Right cardiac atrium (tissue), 5 donors: ENCODE results near the gene BTNL2. TPM values are rescaled to one million over a fixed set of nuclear protein-coding genes. Genes with fewer than 3 reads are reported as not detected.
A peak's percentile ranks its signal among the peaks of the same experiment; 100 is the strongest.

Experiments
- ATAC-seq, 2 donors: fragments of 200-7000 bp; cut with Tn5 transposase; one replicate each; pipeline versions ENCODE4 v1.8.0 to v1.9.1; 2020; ENCODE audit warnings: moderate library complexity in 2 of 2, mild to moderate bottlenecking in 1 of 2
- DNase-seq, 3 donors: peaks; one replicate each; pipeline ENCODE4 v3.0.0-alpha.2; 2020
- H3K27ac ChIP-seq: one replicate; pipeline ENCODE4 v1.5.1; 2013; ENCODE audit warnings: mild to moderate bottlenecking, low read length, control low read depth, moderate library complexity
- H3K27me3 ChIP-seq: one replicate; pipeline ENCODE4 v1.6.1; 2013; ENCODE audit not compliant: control insufficient read depth, insufficient read depth
- H3K4me1 ChIP-seq: one replicate; pipeline ENCODE4 v1.6.1; 2013; ENCODE audit warnings: low read length; ENCODE audit not compliant: control insufficient read depth, insufficient read depth
- H3K4me3 ChIP-seq: one replicate; pipeline ENCODE4 v1.5.1; 2013; ENCODE audit warnings: low read length, control low read depth
- H3K9me3 ChIP-seq: one replicate; pipeline ENCODE4 v1.6.1; 2013; ENCODE audit warnings: low read length; ENCODE audit not compliant: control insufficient read depth
- WGBS: extraction: QIAGEN DNeasy Blood & Tissue Kit; methylation state at CpG from one replicate; pipeline ENCODE4 v1.1.7; 2013; 5-methylcytosine and 5-hydroxymethylcytosine counted together
- intact Hi-C, 4 donors: fragments of 100-400 bp; cut with DNase I; formaldehyde crosslinking; loops; one replicate each; pipeline versions ENCODE4 v1.11.0 to v1.14.0; 2022 to 2023
- polyA plus RNA-seq: library from polyadenylated mRNA; stranded (reverse); fragments of 200-250 nt; gene quantifications from one replicate; pipeline ENCODE4 v1.2.3, GENCODE V29; 2013
- total RNA-seq, 4 donors: library from RNA; stranded (reverse); fragmentation: NEBNext Ultra II Directional; extraction: Animal tissue kit (Norgen Biotek cat#: 25700); gene quantifications; one replicate each; pipeline ENCODE4 v1.2.1, GENCODE V29; 2021
- donor health status: healthy with polysubstance abuse.
- donor health status: DM: no; HTN: yes; CAD: no.
- donor health status: DM: no; HTN: no; CAD: no.
- donor health status: DM: no; HTN: yes; CAD: no; lungs with severe emphysema.
- donor health status: DM: yes; HTN: yes; CAD: no.

Gene BTNL2
- total and polyA plus RNA-seq, 5 donors: not detected

DNA sequence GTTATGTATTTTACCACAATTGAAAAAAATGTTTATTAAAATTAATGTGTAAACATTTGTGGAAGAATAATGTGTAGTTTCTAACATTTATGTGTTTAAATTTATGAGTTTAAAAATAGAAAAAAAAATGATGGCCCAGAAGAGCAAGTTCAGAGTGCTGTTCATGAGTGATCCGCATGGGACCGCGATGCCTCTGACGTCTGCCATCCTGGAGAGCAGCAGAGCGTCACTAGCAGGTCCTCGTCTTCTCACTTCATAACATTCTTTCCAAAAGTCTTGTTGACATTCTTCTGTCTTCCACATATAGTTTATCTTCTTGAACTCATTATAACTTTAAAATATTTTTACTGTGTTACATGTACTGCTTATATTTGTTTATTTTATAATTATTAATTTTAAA, 15.5 kb downstream of the BTNL2 start:
- Histone ChIP-seq H3K4me3 (no peak overlapping the region), H3K9me3 (no peaks in the 10 kb centered on the region), H3K27ac (no peak overlapping the region), H3K27me3 (no peaks in the 10 kb centered on the region), H3K4me1 (no peaks in the 10 kb centered on the region)
- intact Hi-C loops: loop anchor here in 1 of 4 donors (5.0 kb wide), 1 partner anchor 144 kb away; no protein-coding TSS in a partner anchor
- 86% methylated on average over 6 of the region's 6 CpGs for WGBS
- ATAC-seq (no peak), DNase-seq (no peak)

DNA sequence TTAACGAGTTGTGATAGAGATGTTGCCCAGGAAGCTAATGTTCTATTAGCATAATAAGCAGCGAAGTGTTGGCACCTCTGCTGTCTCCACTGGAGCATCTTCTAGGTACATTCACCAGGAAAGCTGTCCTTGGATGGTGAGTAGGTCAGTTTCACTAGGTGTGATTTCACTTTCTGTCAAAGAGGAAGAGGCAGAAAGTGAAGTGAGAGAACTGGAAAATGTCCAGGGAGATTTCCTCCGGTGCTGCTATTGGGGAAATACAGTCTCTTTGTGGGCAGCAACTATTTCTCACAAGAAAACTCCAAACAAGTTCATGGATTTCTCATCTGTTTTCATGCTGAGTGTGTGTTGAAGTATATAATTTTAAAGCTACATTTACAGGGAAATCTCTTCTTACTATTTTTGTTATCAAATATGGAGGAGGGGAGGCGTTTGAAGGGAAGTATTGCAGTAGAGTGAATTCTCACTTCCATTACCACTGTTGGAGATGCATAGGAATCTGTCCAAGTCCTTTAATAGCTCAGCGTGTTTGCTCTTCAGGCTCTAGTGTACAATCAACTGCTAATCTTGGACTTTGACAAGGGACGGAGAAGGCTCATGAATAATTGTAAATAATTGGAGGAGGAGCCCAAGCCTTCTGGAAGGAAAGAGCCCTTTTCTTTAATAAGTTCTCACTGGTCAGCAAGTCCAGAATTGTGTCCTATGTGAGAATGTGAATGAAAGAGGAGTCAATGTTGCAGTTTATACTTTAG, 19.2 kb downstream of the BTNL2 start:
- no peaks in the 10 kb centered on the region for H3K4me1 ChIP-seq
- 26% methylated on average over 6 of the region's 6 CpGs for WGBS
- H3K27me3 ChIP-seq: no peaks in the 10 kb centered on the region
- ATAC-seq (no peak), DNase-seq (no peak)
- no peak overlapping the region for H3K4me3 ChIP-seq
- H3K27ac ChIP-seq: no peak overlapping the region
- H3K9me3 ChIP-seq: no peaks in the 10 kb centered on the region
- intact Hi-C loops: no loop called here

DNA sequence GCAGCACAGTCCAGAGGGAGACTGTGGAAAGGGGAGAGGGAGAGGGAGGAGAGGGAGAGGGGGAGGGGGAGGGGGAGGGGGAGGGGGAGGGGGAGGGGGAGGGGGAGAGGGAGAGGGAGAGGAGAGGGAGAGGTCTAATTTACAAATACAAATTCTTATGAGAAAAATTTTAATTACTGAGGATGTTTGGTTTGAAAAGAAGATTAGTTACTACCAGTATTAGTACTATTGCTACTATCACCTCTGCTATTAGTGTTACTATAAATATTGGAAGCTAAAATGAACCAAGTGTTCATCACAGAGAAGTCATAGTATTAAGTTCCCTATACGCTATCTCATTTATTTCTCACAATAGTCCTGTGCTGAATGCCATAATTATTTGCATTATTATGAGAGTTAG, 20.9 kb downstream of the BTNL2 start:
- no peak overlapping the region for H3K4me3 ChIP-seq
- no peaks in the 10 kb centered on the region for H3K9me3 ChIP-seq
- no peak overlapping the region for H3K27ac ChIP-seq
- DNase-seq (no peak), ATAC-seq (no peak)
- WGBS: 99% methylated on average over 1 of the region's 1 CpG
- no peaks in the 10 kb centered on the region for H3K27me3 ChIP-seq
- intact Hi-C loops: no loop called here
- no peaks in the 10 kb centered on the region for H3K4me1 ChIP-seq

DNA sequence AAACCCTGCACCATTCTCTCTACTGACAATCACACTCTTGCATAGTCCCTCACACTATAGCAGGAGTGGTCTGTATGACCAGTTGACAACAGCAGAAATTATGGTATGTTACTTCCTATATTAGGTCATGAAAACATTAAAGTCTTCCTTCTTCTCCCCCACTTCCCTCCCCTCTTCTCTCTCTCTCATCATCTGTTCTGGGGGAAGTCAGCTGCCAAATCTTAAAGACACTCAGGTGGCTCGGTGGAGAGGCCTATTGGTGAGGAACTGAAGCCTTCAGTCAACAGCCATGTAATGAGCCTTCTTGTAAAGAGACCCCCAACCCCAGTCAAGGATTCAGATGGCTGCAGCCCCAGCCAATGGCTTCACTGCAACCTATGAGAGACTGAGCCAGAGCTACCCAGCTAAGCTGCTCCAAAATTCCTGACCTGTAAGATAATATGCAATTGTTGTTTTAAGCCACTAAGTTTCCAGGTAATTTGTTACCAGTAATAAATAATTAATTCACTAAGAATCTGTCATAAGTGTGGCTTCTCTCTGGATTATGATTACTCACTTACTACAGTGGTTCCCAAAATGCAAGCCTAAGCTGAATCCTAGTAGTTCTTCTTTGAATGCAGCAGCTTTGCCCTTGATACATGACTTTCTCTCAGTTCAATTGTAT, 24.1 kb downstream of the BTNL2 start:
- Histone ChIP-seq H3K27me3 (no peaks in the 10 kb centered on the region), H3K4me1 (no peaks in the 10 kb centered on the region), H3K27ac (no peak overlapping the region), H3K9me3 (no peaks in the 10 kb centered on the region), H3K4me3 (no peak overlapping the region)
- 69% methylated on average over 1 of the region's 1 CpG for WGBS
- no peak for DNase-seq
- ATAC-seq: no peak
- intact Hi-C loops: no loop called here

DNA sequence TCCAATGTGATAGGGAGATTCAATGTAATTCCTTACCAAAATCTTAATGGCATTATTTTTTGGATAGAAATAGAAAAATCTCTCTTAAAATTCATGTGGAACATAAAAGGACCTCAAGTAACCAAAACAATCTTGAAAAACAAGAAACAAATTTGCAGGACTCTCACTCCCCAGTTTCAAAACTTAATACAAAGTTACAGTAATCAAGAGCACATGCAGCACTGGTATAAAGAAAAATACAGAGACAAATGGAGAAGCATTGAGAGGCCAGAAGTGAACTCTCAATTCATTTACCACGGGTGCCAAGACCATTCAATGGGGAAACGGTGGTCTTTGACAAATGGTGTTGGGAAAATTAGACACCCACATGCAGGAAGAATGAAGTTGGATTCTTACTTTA, 27.4 kb downstream of the BTNL2 start:
- H3K27ac ChIP-seq: no peak overlapping the region
- DNase-seq: no peak
- H3K27me3 ChIP-seq: no peaks in the 10 kb centered on the region
- H3K4me3 ChIP-seq: no peak overlapping the region
- WGBS: 70% methylated on average over 2 of the region's 2 CpGs
- no peaks in the 10 kb centered on the region for H3K4me1 ChIP-seq
- intact Hi-C loops: no loop called here
- ATAC-seq: no peak
- no peaks in the 10 kb centered on the region for H3K9me3 ChIP-seq

DNA sequence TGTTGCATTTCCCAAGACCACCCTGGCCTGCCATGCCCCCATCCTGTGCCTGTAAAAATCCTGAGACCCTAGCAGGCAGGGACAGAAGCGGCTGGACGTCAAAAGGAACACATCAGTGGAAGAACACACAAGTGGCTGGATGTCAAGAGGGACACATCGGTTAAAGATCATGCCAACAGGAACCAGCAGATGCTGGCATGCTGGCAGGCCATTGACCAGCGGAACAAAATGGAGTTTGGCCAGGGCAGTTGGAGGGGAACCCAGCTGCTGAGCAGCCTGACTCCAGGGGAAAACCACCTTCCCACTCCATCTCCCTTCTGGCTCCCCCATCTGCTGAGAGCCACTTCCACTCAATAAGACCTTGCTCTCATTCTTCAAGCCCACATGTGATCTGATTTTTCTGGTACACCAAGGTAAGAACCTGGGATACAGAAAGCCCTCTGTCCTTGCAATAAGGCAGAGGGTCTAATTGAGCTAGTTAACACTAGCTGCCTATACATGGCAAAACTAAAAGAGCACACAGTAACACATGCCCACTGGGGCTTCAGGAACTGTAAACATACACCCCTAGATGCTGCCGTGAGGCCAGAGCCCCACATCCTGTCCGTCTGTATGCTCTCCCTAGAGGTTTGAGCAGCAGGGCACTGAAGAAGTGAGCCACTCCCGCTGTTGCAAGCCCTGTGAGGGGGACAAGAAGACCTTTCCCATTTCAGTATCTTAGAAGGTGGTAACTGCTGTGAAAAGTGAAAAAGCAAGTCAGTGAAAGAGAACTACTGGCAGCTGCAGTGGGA, 31.0 kb downstream of the BTNL2 start:
- intact Hi-C loops: no loop called here
- ATAC-seq (no peak), DNase-seq (no peak)
- Histone ChIP-seq H3K4me1 (no peaks in the 10 kb centered on the region), H3K9me3 (no peaks in the 10 kb centered on the region), H3K27ac (no peak overlapping the region), H3K4me3 (no peak overlapping the region), H3K27me3 (no peaks in the 10 kb centered on the region)
- 81% methylated on average over 7 of the region's 7 CpGs for WGBS

DNA sequence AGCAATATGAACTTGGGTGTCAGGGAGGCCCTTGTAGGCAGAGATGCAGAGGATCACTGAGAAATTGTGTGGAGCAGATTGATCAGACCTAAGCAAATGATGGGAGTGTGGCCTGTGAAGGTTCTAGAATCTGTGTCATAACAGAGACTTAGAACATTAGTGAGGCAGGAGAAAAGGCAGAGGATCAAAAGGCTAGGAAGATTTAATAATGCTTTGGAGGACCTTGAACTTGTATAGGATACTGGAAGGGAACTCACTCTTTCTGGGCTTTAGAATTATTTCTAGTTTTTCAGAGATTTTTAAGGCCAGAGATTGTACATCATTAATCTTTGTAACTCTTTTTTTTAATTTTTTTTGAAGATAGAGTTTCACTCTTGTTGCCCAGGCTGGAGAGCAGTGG, 35.2 kb downstream of the BTNL2 start, which contains the start of gene TSBP1:
TSBP1 (minus strand) TSS at position 101 of the 400 bp plus-strand sequence. CDS start 197 bp downstream, outside the sequence.
- no peak for DNase-seq
- no peaks in the 10 kb centered on the region for H3K9me3 ChIP-seq
- H3K4me3 ChIP-seq: no peak within 1 kb of the TSS
- no peaks in the 10 kb centered on the region for H3K27me3 ChIP-seq
- intact Hi-C loops: no loop called here
- no peak for ATAC-seq
- H3K27ac ChIP-seq: no peak within 1 kb of the TSS
- H3K4me1 ChIP-seq: no peaks in the 10 kb centered on the region

DNA sequence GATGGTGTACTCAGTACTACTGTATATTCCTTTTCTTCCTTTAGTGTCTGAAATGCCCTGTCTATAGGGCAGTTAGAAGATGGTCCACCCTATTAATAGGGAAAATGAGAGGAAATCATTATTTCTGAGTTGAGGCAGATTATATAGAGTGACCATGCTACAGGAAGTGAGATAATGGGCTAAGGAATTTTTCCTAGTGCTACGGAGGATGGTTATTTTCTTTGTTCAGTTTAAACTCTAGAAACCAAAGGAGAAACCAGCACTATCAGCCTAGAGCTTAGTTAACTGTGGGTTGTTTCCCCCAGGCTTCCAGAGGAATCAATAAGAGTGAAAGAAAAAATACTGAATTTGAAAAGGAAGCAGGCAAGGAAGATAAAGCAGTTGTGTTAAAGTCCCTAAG, 35.8 kb downstream of the BTNL2 start:
- no peaks in the 10 kb centered on the region for H3K4me1 ChIP-seq
- no peak for DNase-seq
- peak in 1 of 2 donors; percentile 45 for ATAC-seq
- H3K4me3 ChIP-seq: no peak overlapping the region
- WGBS: 33% methylated on average over 1 of the region's 1 CpG
- no peaks in the 10 kb centered on the region for H3K9me3 ChIP-seq
- intact Hi-C loops: no loop called here
- no peak overlapping the region for H3K27ac ChIP-seq
- H3K27me3 ChIP-seq: no peaks in the 10 kb centered on the region

DNA sequence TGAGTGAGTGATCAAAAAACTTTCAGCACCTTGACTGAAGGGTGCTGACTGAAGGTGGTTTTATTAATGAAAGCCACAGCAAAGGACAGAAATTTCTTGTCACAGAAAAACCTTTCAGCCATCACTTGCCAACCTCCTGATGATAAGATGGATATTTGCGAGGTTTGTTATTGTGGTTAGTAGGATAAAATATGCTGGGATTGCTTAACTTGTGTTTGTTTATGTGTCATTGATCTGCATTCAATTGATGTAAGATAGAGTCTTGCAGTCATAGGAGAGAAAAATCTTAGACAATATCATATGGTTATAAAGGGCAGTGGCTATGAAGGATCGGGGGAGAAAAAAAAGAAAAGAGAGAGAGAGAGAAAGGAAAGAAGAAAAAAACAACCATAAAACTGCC, 36.5 kb downstream of the BTNL2 start:
- H3K27me3 ChIP-seq: no peaks in the 10 kb centered on the region
- ATAC-seq (no peak), DNase-seq (no peak)
- H3K4me1 ChIP-seq: no peaks in the 10 kb centered on the region
- no peak overlapping the region for H3K4me3 ChIP-seq
- H3K27ac ChIP-seq: no peak overlapping the region
- intact Hi-C loops: no loop called here
- no peaks in the 10 kb centered on the region for H3K9me3 ChIP-seq
- 77% methylated on average over 2 of the region's 2 CpGs for WGBS

DNA sequence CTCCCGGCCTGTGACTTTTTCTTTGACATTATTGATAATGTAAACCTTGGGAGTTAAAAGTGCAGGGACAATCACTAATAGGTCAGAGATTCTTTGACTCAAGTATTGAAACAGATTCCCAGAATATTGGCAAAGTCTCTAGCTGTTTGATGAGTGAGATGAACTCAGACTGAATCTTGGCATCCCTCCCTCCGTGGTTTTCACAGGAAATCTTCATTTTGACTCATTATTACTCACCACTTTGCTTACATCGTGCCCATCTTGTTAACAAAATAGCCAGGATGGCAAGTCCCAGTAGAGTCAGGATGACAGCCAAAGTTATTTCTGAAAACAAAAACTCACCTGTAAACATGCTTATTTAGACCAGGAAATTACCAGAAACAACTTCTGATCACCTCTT, 37.3 kb downstream of the BTNL2 start:
- Histone ChIP-seq H3K9me3 (no peaks in the 10 kb centered on the region), H3K27ac (no peak overlapping the region), H3K4me3 (no peak overlapping the region), H3K27me3 (no peaks in the 10 kb centered on the region), H3K4me1 (no peaks in the 10 kb centered on the region)
- 61% methylated on average over 3 of the region's 3 CpGs for WGBS
- intact Hi-C loops: no loop called here
- DNase-seq: no peak
- ATAC-seq: no peak

DNA sequence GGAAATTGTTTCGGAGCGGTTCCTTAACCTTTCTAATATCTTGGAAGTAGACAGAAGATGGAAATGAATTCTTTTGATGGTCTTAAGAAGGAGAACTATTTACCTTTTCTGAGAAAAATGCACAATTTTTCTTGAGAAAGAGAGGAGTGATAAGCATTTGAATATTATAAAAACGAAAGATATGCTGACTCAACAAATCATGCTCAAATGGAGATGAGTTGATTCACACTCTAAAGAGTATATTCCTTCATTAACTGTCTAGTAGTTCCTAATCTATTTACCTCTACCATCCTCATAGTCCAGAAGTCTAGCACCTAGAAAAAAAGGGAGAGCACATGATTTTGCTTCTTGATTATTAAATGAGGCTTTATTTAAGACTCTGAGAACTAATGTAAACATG, 39.3 kb downstream of the BTNL2 start:
- H3K9me3 ChIP-seq: no peaks in the 10 kb centered on the region
- no peak overlapping the region for H3K27ac ChIP-seq
- ATAC-seq (no peak), DNase-seq (no peak)
- H3K4me3 ChIP-seq: no peak overlapping the region
- intact Hi-C loops: no loop called here
- H3K27me3 ChIP-seq: no peaks in the 10 kb centered on the region
- WGBS: 74% methylated on average over 3 of the region's 3 CpGs
- no peaks in the 10 kb centered on the region for H3K4me1 ChIP-seq
